Mucosa of stomach (tissue), 1 donor: ENCODE results near the gene SNRNP40.
"Not testable (repeated sequence)": the region's sequence is repeated elsewhere in the genome, so short reads cannot be mapped to it uniquely, and the experiment has no call there.

Source experiments
- H3K27me3 ChIP-seq: one replicate; pipeline ENCODE4 v1.7.0; 2013; ENCODE audit warnings: mild to moderate bottlenecking, low read length; ENCODE audit not compliant: control insufficient read depth, insufficient read depth
- H3K36me3 ChIP-seq: one replicate; pipeline ENCODE4 v1.7.0; 2013; ENCODE audit warnings: low read length; ENCODE audit not compliant: control insufficient read depth, insufficient read depth
- H3K4me1 ChIP-seq: one replicate; pipeline ENCODE4 v1.7.0; 2013; ENCODE audit warnings: mild to moderate bottlenecking, low read length; ENCODE audit not compliant: control insufficient read depth, insufficient read depth
- H3K4me3 ChIP-seq: one replicate; pipeline ENCODE4 v1.7.0; 2013; ENCODE audit warnings: low read length
- H3K9ac ChIP-seq: one replicate; pipeline ENCODE4 v1.7.0; 2013; ENCODE audit warnings: mild to moderate bottlenecking, low read length, moderate library complexity
- H3K9me3 ChIP-seq: one replicate; pipeline ENCODE4 v1.7.0; 2013; ENCODE audit warnings: mild to moderate bottlenecking, low read length, moderate library complexity; ENCODE audit not compliant: control insufficient read depth
- donor health status: Pancreatic carcinoma.

SNRNP40 gene

DNA sequence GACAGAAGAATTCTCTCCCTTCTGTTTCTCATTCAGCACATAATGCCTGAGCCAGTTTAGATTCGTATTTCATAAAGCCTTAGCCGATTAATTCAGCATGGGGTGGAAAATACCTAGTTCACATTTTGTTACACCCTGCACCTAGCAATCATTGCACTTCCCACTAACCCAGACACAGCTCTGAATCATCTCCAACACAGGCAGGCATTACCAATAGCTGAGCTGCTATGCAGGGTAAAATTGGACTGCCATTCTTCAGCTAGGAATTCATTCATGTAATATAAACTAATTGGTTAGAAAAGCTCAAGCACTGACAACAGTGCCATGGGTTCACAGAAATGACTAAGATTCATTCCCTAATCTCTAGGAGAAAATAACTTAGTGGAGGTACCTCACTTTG, 30.0 kb downstream of the SNRNP40 start:
- no peaks in the 10 kb centered on the region for H3K9me3 ChIP-seq
- no peaks in the 10 kb centered on the region for H3K27me3 ChIP-seq
- H3K4me3 ChIP-seq, result no peak overlapping the region
- H3K4me1 ChIP-seq, result no peaks in the 10 kb centered on the region
- H3K9ac ChIP-seq, result no peak overlapping the region
- no peaks in the 10 kb centered on the region for H3K36me3 ChIP-seq

DNA sequence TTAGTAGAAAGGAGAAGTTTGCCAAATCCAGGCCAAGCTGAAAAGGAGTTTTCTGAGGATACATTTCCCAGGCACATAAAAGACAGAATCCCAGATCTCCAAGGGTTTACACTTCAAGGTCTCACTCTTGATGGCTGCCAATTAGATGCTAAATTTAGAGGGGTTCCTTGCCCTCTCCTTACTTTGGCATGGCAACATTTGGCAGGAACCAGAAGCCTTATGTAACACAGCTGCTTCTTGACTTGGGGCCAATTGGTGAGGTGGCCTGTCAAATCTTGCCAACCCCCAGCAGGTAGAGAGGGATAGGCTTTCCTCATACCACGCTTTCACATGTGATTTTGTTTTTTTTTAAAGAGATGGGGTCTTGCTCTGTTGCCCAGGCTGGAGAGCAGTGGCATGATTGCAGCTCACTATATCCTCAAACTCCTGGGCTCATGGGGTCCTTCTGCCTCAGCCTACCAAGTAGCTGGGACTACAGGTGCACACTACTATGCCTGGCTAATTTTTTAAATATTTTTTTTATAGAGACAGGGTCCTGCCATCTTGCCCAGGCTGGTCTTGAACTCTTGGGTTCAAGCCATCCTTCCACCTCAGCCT, 31.7 kb downstream of the SNRNP40 start:
- H3K9me3 ChIP-seq, result no peaks in the 10 kb centered on the region
- no peaks in the 10 kb centered on the region for H3K4me1 ChIP-seq
- H3K9ac ChIP-seq, result no peak overlapping the region
- H3K4me3 ChIP-seq, result no peak overlapping the region
- no peaks in the 10 kb centered on the region for H3K36me3 ChIP-seq
- no peaks in the 10 kb centered on the region for H3K27me3 ChIP-seq

DNA sequence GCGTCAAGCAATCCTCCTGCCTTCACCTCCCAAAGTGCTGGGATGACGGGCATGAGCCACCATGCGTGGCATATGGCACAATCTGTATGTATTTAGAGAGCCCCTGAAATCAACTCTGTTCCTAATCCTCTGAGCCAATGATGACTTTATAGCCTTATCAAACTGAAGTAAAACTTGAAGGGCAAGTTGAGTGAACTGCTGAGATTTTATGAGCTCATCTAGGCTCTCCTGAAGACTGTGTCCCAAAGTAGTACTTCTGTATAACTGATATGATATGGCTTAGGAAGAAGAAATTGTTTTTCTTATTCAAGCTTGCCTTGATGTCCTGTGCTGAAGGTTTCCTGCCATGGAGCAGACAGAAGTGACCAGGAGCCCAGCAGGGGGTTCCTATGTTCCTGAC, 33.2 kb downstream of the SNRNP40 start:
- Histone ChIP-seq H3K4me1 (no peaks in the 10 kb centered on the region), H3K36me3 (peaks cover 4% of the 10 kb centered on the region), H3K9ac (no peak overlapping the region), H3K4me3 (no peak overlapping the region), H3K9me3 (no peaks in the 10 kb centered on the region), H3K27me3 (no peaks in the 10 kb centered on the region)

DNA sequence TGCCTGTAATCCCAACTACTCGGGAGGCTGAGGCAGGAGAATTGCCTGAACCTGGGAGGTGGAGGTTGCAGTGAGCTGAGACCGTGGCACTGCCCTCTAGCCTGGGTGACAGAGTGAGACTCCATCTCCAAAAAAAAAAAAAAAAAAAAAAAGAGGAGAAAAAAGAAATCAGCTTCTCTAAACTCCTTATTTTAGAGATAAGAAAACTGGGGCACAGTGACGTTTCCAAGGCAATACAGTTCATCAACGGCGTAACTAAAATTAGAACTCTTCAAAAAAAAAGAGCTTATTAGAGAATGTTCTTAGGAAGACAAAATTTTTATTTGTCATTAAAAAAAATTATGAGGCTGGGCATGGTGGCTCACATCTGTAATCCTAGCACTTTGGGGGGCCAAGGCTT, 34.2 kb downstream of the SNRNP40 start:
- not testable (repeated sequence) for H3K4me3 ChIP-seq, H3K36me3 ChIP-seq, H3K27me3 ChIP-seq, H3K9ac ChIP-seq, H3K9me3 ChIP-seq, H3K4me1 ChIP-seq

DNA sequence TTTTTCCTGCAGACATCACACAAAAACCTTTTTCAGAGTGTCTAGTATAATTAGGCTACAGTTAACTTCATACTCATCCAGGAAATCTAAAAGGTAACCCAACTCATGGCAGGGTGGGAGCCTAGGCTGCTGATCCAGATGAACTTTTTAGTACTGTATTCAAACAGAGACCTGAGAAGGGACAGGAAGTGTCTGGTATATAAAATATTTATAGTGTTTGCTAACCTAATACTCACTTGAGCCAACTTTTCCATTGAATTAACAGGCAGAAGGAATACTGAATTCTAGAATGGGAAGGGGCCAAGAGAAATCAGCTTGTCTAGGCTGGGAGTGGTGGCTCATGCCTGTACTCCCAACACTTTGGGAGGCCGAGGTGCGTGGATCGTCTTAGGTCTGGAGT, 34.7 kb downstream of the SNRNP40 start:
- peaks cover 4% of the 10 kb centered on the region for H3K36me3 ChIP-seq

DNA sequence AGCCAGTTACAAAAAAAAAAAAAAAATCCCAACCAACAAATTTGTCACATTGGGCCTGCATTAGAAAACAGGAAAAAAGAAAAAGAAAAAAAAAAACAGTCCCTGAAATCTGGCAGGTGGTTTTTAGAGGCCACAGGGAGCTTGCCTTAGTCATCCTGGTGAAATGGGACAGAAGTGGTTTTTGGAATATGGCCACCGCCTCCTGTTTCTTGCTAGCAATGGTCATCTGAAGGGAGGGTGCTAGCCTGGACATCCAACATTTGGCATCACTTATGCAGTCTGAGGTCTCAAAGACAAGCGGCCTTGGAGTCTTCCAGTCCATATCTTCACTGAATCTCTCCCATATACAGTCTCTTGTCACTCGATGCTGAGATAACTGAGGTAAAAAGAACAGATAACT, 36.8 kb downstream of the SNRNP40 start:
- H3K9me3 ChIP-seq, result no peaks in the 10 kb centered on the region
- no peak overlapping the region for H3K4me3 ChIP-seq
- H3K4me1 ChIP-seq, result no peaks in the 10 kb centered on the region
- H3K36me3 ChIP-seq, result peaks cover 4% of the 10 kb centered on the region
- no peak overlapping the region for H3K9ac ChIP-seq
- no peaks in the 10 kb centered on the region for H3K27me3 ChIP-seq

More for the DNA sequence above, 34.7 kb downstream of the SNRNP40 start:
- H3K4me1 ChIP-seq, result no peaks in the 10 kb centered on the region
- H3K27me3 ChIP-seq, result no peaks in the 10 kb centered on the region
- no peak overlapping the region for H3K4me3 ChIP-seq
- H3K9ac ChIP-seq, result no peak overlapping the region
- no peaks in the 10 kb centered on the region for H3K9me3 ChIP-seq

DNA sequence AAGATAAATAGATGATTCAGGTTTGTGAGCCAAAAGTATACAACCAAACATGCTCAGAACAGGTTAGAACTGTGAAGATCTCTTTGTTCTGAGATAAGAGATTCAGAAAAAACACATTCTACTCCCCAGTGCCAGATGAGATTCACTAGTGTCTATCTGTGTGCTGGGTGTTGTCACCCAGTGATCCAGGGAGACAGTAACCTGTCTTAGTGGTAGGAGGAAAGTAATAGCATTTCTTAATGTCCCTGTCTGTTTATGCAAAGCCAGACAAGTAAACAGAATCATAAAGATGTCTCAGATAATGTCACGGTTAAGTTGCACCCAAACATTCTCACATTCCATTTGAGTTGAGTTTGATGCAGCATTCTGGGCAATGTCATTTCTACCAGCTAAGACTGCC, 38.0 kb downstream of the SNRNP40 start:
- Histone ChIP-seq H3K4me1 (no peaks in the 10 kb centered on the region), H3K9ac (no peak overlapping the region), H3K36me3 (peaks cover 4% of the 10 kb centered on the region), H3K4me3 (no peak overlapping the region), H3K9me3 (no peaks in the 10 kb centered on the region), H3K27me3 (no peaks in the 10 kb centered on the region)

DNA sequence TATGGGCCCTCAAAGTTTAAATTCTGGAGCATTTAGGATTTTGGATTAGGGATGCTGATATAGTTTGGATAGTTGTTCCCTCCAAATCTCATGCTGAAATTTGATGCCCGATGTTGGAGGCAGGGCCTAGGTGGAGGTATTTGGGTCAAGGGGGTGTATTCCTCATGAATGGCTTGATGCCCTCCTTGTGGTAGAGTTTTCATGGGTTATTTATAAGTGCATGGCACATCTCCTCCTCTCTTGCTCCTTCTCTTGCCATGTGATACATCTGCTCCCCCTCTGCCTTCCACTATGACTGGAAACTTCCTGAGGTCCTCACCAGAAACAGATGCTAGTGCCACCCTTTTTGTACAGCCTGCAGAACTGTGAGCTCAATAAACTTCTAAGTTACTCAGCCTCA, 39.4 kb downstream of the SNRNP40 start:
- H3K4me3 ChIP-seq, result no peak overlapping the region
- H3K9ac ChIP-seq, result no peak overlapping the region
- no peaks in the 10 kb centered on the region for H3K9me3 ChIP-seq
- peaks cover 4% of the 10 kb centered on the region for H3K36me3 ChIP-seq
- no peaks in the 10 kb centered on the region for H3K27me3 ChIP-seq
- no peaks in the 10 kb centered on the region for H3K4me1 ChIP-seq

DNA sequence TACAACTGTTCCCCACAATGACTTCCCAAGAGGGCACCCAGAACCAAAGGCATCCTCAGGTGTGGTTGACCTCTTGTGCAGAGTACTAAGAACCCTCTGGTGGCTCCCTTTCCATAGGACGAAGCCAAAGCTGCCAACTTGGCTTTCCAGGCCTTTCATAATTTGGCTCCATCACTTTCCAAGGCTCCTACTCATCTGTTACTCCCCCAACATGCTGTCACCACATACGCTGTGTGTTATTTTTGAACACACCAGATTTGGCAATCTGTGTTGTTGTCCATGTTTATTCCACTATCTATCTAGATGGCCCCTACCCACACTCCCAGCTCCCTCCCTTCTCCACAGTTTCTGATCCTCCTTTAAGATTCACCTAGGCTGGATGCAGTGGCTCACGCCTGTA, 46.7 kb downstream of the SNRNP40 start:
- Histone ChIP-seq H3K9ac (no peak overlapping the region), H3K4me3 (no peak overlapping the region), H3K9me3 (no peaks in the 10 kb centered on the region), H3K4me1 (no peaks in the 10 kb centered on the region), H3K27me3 (no peaks in the 10 kb centered on the region), H3K36me3 (no peaks in the 10 kb centered on the region)

DNA sequence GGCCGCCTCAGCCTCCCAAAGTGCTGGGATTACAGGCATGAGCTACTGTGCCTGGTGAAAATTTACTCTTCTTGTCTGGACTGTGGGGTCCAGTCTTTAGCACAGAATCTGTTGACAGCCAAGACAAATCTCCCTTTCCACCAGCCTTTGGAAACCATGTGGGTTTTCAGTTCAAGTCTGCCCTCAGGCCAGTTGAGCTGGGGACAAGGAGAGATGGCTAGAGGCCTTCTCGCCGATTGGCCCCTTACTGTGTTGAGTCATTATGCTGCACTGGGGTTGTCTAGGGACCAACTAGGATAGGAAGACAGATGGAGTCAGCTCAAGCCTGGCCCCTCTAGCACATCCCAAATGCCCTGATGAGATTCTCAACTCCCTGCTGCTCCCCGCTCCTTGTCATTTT, 48.3 kb downstream of the SNRNP40 start:
- Histone ChIP-seq H3K9ac (no peak overlapping the region), H3K4me3 (no peak overlapping the region), H3K4me1 (no peaks in the 10 kb centered on the region), H3K36me3 (no peaks in the 10 kb centered on the region), H3K27me3 (no peaks in the 10 kb centered on the region), H3K9me3 (no peaks in the 10 kb centered on the region)

DNA sequence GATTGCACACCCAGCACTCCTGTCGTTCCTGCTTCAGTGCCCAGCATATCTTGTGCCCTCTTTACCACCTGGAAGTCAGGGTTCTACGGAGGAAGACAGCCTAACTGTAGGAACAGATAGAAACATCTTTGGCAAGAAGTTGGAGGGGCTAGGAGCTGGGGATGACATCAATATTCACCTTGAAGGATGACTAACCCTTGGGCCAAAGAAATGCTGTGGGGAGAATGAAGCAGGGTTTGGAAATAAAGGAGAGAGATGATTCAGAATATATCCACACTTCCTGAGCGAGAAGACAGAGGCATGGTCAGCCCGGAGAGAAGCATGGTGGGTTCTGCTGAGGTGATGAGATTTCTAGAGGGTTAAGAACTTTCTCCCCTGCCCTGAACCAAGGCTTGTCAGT, 52.3 kb downstream of the SNRNP40 start:
- Histone ChIP-seq H3K4me3 (no peak overlapping the region), H3K27me3 (peaks cover 15% of the 10 kb centered on the region), H3K4me1 (no peaks in the 10 kb centered on the region), H3K9me3 (no peaks in the 10 kb centered on the region), H3K9ac (no peak overlapping the region), H3K36me3 (no peaks in the 10 kb centered on the region)

DNA sequence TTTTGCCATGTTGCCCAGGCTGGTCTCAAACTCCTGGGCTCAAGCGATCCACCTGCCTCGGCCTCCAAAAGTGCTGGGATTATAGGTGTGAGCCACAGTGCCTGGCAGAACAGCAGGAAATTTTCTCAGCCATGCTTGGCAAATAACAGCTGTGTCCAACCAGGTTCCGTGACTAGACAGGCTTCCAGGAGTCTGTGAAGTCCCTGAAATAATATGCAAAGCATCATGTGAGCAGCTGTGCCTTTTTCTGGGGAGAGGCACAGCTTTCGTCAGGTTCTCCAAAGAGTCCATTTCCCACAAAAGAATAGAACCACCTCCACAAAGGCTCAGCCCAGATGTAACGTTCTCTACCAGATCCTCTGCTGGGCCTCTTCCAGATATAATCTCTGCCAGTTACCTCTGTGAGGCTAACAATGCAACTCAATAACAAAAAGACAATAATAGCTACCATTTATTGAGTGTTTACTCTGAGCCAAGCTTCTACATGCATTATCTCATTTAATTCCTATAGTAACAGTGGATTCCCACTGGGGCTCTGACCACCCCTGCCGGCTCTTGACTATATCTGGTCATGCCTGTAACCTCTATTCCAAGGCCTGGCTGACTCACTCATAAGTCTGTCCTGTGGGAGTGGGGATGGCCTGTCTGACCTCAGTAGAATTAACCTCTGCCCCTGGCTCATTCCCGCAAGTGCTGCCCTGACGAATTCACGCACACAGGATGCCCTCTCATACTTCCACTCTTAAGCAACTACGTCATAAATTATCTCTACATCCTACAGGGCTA, 52.9 kb downstream of the SNRNP40 start:
- Histone ChIP-seq H3K9ac (no peak overlapping the region), H3K9me3 (no peaks in the 10 kb centered on the region), H3K4me3 (no peak overlapping the region), H3K36me3 (no peaks in the 10 kb centered on the region), H3K4me1 (no peaks in the 10 kb centered on the region), H3K27me3 (peaks cover 21% of the 10 kb centered on the region)
